ENCODE data around the gene UBXN11. TPM values are rescaled to one million over a fixed set of nuclear protein-coding genes. Genes with fewer than 3 reads are reported as not detected.
"Not testable (repeated sequence)": the region's sequence is repeated elsewhere in the genome, so short reads cannot be mapped to it uniquely, and the experiment has no call there.

The UBXN11 gene
- total and polyA plus RNA-seq, 9 donors, result 4.2 to 13.9 (median 10.2) TPM

- H3K27me3 ChIP-seq (ENCODE audit: control insufficient read depth, insufficient read depth, low read length); H3K9me3 ChIP-seq (replicated peaks; ENCODE audit: control insufficient read depth, low read depth, low read length); H3K4me1 ChIP-seq (ENCODE audit: control insufficient read depth, insufficient read depth, low read length); H3K4me3 ChIP-seq (ENCODE audit: low read length); H3K27ac ChIP-seq (ENCODE audit: low read length); DNase-seq; H3K36me3 ChIP-seq (ENCODE audit: control insufficient read depth, insufficient read depth, low read length): not testable (repeated sequence)
- WGBS (ENCODE audit: insufficient coverage), result 94% methylated on average over 14 of the region's 21 CpGs
Observed at GRCh38 chr1:26307966-26308899, 1.8 kb upstream of the UBXN11 start.

DNA sequence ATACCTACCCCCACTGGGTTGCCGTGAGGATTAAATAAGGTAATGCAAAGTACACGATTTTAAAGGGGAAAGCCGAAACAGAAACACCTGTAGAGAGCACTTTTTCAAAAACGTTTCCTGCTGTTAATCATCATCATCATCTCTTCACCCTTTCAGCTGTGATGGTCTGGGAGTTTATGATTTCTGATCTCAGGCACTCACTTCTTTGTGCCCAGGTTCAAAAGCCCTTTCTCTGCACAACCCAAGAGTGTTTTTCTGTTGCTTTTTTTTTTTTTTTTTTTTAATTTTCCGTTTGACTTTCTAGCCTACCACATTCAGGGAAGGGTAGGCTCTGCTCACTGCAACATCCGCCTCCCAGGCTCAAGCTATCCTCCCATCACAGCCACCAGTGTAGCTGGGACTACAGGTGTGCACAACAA is 936 bp upstream of the UBXN11 start:
- no peak overlapping the region for H3K27ac ChIP-seq (ENCODE audit: low read length)
- no peak overlapping the region for H3K4me3 ChIP-seq (ENCODE audit: low read length)
- no peaks in the 10 kb centered on the region for H3K36me3 ChIP-seq (ENCODE audit: control insufficient read depth, insufficient read depth, low read length)
- H3K27me3 ChIP-seq (ENCODE audit: control insufficient read depth, insufficient read depth, low read length), result no peaks in the 10 kb centered on the region
- no peak for DNase-seq
- no CpG with 5 or more reads among the region's 6 CpGs for WGBS (ENCODE audit: insufficient coverage)
- H3K9me3 ChIP-seq (replicated peaks; ENCODE audit: control insufficient read depth, low read depth, low read length), result no peaks in the 10 kb centered on the region
- H3K4me1 ChIP-seq (ENCODE audit: control insufficient read depth, insufficient read depth, low read length), result peaks cover 15% of the 10 kb centered on the region

- H3K4me1 ChIP-seq (ENCODE audit: control insufficient read depth, insufficient read depth, low read length), result peaks cover 15% of the 10 kb centered on the region
- H3K27ac ChIP-seq (ENCODE audit: low read length), result no peak overlapping the region
- H3K9me3 ChIP-seq (replicated peaks; ENCODE audit: control insufficient read depth, low read depth, low read length), result no peaks in the 10 kb centered on the region
- 19% methylated on average over 8 of the region's 8 CpGs for WGBS (ENCODE audit: insufficient coverage)
- H3K27me3 ChIP-seq (ENCODE audit: control insufficient read depth, insufficient read depth, low read length), result no peaks in the 10 kb centered on the region
- H3K36me3 ChIP-seq (ENCODE audit: control insufficient read depth, insufficient read depth, low read length), result peaks cover 3% of the 10 kb centered on the region
- DNase-seq, result no peak
- H3K4me3 ChIP-seq (ENCODE audit: low read length), result peak overlapping the region; percentile 75
Observed at GRCh38 chr1:26305667-26306289, 658 bp downstream of the UBXN11 start.

DNA sequence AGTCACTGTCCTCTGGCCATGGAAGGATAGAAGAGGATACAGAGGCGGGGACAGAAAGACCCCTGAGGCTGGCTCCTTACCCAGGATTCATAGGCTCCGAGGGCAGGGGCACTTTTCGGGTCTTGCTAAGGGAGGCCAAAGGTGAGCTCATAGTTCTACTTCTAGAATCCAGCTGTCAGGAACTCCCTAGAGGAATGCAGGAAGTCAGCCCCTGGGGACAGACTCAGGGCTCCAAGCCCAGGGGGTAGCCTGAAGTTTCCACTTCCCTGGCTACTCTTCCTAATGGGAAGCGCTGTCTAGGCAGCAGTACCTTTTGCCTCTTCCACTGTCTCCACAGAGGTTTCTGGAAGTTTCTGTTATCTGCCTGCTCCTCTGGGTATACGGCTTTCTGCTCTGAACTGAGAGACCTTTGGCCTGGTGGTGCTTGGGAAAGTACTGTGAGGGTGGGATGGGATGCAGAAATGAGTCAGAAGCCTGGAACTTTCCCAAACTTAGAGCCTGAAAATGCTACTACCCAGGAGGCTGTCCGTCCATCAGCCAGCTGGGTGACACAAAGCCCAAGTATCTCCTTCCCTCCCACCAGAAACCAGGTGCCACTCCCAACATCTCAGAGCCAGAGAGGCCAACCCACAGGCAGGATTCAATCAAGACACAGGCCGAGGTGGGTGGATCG is 3.6 kb downstream of the UBXN11 start:
- Histone ChIP-seq H3K36me3 (ENCODE audit: control insufficient read depth, insufficient read depth, low read length) (peaks cover 3% of the 10 kb centered on the region), H3K4me1 (ENCODE audit: control insufficient read depth, insufficient read depth, low read length) (peaks cover 15% of the 10 kb centered on the region), H3K27ac (ENCODE audit: low read length) (no peak overlapping the region), H3K27me3 (ENCODE audit: control insufficient read depth, insufficient read depth, low read length) (no peaks in the 10 kb centered on the region), H3K9me3 (replicated peaks; ENCODE audit: control insufficient read depth, low read depth, low read length) (no peaks in the 10 kb centered on the region), H3K4me3 (ENCODE audit: low read length) (no peak overlapping the region)
- DNase-seq, result no peak
- 73% methylated on average over 4 of the region's 8 CpGs for WGBS (ENCODE audit: insufficient coverage)

DNA sequence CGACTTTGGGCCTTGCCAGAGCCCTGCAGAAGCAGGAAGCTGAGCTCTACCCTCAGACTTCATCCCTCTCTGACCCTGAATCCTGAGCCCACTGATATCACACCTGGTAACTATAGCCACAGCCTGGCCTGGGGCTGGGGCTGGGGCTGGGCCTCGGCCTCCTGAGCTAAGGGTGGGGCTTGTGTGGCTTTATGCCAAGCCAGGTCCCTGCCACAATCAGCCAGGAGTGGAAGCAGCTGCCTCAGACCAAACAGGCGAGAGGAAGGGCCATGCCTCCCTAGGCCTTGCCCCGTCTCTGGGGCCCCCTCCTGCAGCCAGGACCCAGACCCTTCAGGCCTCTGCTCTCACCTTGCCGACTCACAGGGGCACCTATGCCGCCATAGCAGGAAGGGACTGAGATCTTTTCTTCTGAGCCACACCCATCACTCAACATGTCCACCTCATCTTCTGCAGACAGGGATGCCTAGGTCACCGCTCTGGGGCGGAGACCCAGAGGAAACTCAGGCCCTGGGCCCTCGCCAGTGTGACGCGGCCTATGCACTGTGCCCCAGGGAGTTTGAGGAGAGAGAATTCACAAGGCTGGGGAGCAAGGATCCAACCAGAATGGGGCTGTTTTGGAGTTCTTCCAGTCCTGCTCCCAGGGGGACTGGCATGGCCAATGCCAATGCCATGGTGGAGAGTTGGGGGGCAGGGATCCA is 5.7 kb downstream of the UBXN11 start:
- H3K27me3 ChIP-seq (ENCODE audit: control insufficient read depth, insufficient read depth, low read length), result no peaks in the 10 kb centered on the region
- H3K36me3 ChIP-seq (ENCODE audit: control insufficient read depth, insufficient read depth, low read length), result peaks cover 3% of the 10 kb centered on the region
- DNase-seq, result no peak
- WGBS (ENCODE audit: insufficient coverage), result 92% methylated on average over 7 of the region's 11 CpGs
- no peak overlapping the region for H3K27ac ChIP-seq (ENCODE audit: low read length)
- no peaks in the 10 kb centered on the region for H3K9me3 ChIP-seq (replicated peaks; ENCODE audit: control insufficient read depth, low read depth, low read length)
- H3K4me1 ChIP-seq (ENCODE audit: control insufficient read depth, insufficient read depth, low read length), result peaks cover 7% of the 10 kb centered on the region
- no peak overlapping the region for H3K4me3 ChIP-seq (ENCODE audit: low read length)

DNA sequence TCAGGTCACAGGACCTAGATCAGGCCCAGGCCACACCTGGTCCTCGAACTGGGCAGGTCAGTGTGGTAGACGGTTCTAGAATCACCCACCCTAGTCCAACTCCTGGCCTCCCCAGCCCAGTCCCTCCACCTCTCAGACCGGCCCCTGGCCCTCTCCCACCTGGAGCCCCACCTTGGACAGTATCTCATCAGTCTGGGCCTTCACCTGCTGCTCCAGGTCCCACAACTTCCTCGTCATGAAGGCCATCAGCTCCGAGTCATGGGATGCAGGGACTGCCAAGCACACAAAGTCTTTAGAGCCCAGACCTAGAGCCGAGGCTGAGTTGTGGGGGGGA is 8.7 kb downstream of the UBXN11 start:
- Histone ChIP-seq H3K4me1 (ENCODE audit: control insufficient read depth, insufficient read depth, low read length) (peaks cover 3% of the 10 kb centered on the region), H3K4me3 (ENCODE audit: low read length) (no peak overlapping the region), H3K9me3 (replicated peaks; ENCODE audit: control insufficient read depth, low read depth, low read length) (no peaks in the 10 kb centered on the region), H3K27me3 (ENCODE audit: control insufficient read depth, insufficient read depth, low read length) (no peaks in the 10 kb centered on the region), H3K27ac (ENCODE audit: low read length) (no peak overlapping the region), H3K36me3 (ENCODE audit: control insufficient read depth, insufficient read depth, low read length) (peaks cover 3% of the 10 kb centered on the region)
- DNase-seq, result no peak
- 87% methylated on average over 3 of the region's 6 CpGs for WGBS (ENCODE audit: insufficient coverage)

DNA sequence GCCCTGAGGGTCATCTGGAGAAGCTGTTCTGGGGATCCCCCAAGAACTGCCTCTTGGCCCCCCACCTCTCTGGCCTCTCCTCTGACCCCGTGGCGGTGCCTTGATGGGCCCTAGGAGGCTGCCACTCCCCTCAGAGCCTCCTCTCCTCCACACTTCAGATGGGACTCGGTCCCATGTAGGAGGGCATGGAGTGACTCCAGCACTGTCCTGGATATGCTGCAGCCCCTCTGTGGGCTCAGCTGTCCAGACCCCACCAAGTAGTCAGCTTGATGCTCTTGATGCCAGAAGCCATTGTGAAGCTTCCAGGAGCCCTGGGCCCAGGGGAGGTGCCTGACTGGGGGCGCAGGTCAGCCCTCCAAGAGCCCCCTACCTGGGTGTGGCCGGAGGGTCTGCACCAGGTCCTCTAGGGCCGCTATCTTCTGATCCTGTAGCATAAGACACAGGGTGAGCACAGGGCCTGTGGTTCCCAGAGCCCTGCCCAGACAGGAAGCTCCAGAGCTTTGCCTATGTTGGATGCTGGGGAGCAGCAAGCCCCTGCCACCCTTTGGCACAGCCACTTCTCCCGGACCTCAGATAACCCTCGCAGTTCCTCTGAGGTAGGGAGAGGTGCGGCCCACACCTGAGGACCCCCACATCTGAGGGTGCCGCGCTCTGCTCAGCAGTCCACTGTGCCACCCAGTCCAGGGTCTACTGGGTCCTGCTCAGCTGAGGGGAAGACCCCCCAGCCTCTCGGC is 9.2 kb downstream of the UBXN11 start:
- DNase-seq, result no peak
- 96% methylated on average over 8 of the region's 12 CpGs for WGBS (ENCODE audit: insufficient coverage)
- Histone ChIP-seq H3K9me3 (replicated peaks; ENCODE audit: control insufficient read depth, low read depth, low read length) (no peaks in the 10 kb centered on the region), H3K27me3 (ENCODE audit: control insufficient read depth, insufficient read depth, low read length) (no peaks in the 10 kb centered on the region), H3K27ac (ENCODE audit: low read length) (no peak overlapping the region), H3K36me3 (ENCODE audit: control insufficient read depth, insufficient read depth, low read length) (peaks cover 3% of the 10 kb centered on the region), H3K4me1 (ENCODE audit: control insufficient read depth, insufficient read depth, low read length) (no peaks in the 10 kb centered on the region), H3K4me3 (ENCODE audit: low read length) (no peak overlapping the region)

GRCh38 chr1:26296340-26297056 is 9.9 kb downstream of the UBXN11 start:
- H3K27me3 ChIP-seq (ENCODE audit: control insufficient read depth, insufficient read depth, low read length), result no peaks in the 10 kb centered on the region
- DNase-seq, result no peak
- no peak overlapping the region for H3K27ac ChIP-seq (ENCODE audit: low read length)
- H3K4me1 ChIP-seq (ENCODE audit: control insufficient read depth, insufficient read depth, low read length), result peaks cover 4% of the 10 kb centered on the region
- 80% methylated on average over 13 of the region's 16 CpGs for WGBS (ENCODE audit: insufficient coverage)
- H3K4me3 ChIP-seq (ENCODE audit: low read length), result no peak overlapping the region
- peaks cover 3% of the 10 kb centered on the region for H3K36me3 ChIP-seq (ENCODE audit: control insufficient read depth, insufficient read depth, low read length)
- H3K9me3 ChIP-seq (replicated peaks; ENCODE audit: control insufficient read depth, low read depth, low read length), result no peaks in the 10 kb centered on the region
